Loucy (cell line): Measurements from ENCODE around the gene TRIM74.
"Not testable (repeated sequence)": the region's sequence is repeated elsewhere in the genome, so short reads cannot be mapped to it uniquely, and the experiment has no call there.

Experiments used
- H2AFZ ChIP-seq: fragments of 200-600 bp; sonication (generic); 2 replicates; pipeline ENCODE4 v1.6.0; 2016; ENCODE audit warnings: antibody characterized with exemption, mild to moderate bottlenecking, low read length, moderate library complexity
- H3F3A ChIP-seq: fragments of 200-600 bp; 2 replicates; pipeline ENCODE4 v1.6.0; 2016; ENCODE audit warnings: antibody characterized with exemption, low read depth, mild to moderate bottlenecking
- H3K27me3 ChIP-seq: fragments of 200-600 bp; sonication (generic); 2 replicates; pipeline ENCODE4 v1.6.1; 2014; ENCODE audit warnings: low read length, mild to moderate bottlenecking; ENCODE audit not compliant: insufficient read depth, poor library complexity, severe bottlenecking
- H3K36me3 ChIP-seq: fragments of 200-600 bp; sonication (generic); 2 replicates; pipeline ENCODE4 v1.6.1; 2016; ENCODE audit warnings: low read length; ENCODE audit not compliant: insufficient read depth
- H3K4me1 ChIP-seq: fragments of 200-600 bp; sonication (generic); 2 replicates; pipeline ENCODE4 v1.5.1; 2014; ENCODE audit warnings: low read length, mild to moderate bottlenecking; ENCODE audit not compliant: insufficient read depth, poor library complexity, severe bottlenecking
- H3K4me2 ChIP-seq: fragments of 200-600 bp; sonication (generic); 2 replicates; pipeline ENCODE4 v1.6.0; 2014; ENCODE audit warnings: antibody characterized with exemption, low read length, low read depth, mild to moderate bottlenecking; ENCODE audit not compliant: poor library complexity, severe bottlenecking
- H3K4me3 ChIP-seq: fragments of 200-600 bp; sonication (generic); 2 replicates; pipeline ENCODE4 v1.5.1; 2014; ENCODE audit warnings: low read length, mild to moderate bottlenecking, mixed read lengths; ENCODE audit not compliant: poor library complexity, severe bottlenecking
- H3K79me2 ChIP-seq: fragments of 200-600 bp; sonication (generic); 2 replicates; pipeline ENCODE4 v1.6.1; 2014; ENCODE audit warnings: low read length; ENCODE audit not compliant: insufficient read depth
- H3K9ac ChIP-seq: fragments of 200-600 bp; sonication (generic); 2 replicates; pipeline ENCODE4 v1.6.0; 2014; ENCODE audit warnings: mild to moderate bottlenecking, low read depth, low read length, moderate library complexity; ENCODE audit not compliant: poor library complexity, severe bottlenecking
- H3K9me2 ChIP-seq: fragments of 200-600 bp; sonication (generic); replicated peaks from 2 replicates; pipeline ENCODE4 v1.6.1; 2016; ENCODE audit warnings: low read depth, low read length, mixed read lengths
- H3K9me3 ChIP-seq: fragments of 200-600 bp; sonication (generic); 2 replicates; pipeline ENCODE4 v1.6.1; 2014; ENCODE audit warnings: mild to moderate bottlenecking, antibody characterized with exemption, low read length, low read depth; ENCODE audit not compliant: insufficient read depth
- H4K20me1 ChIP-seq: fragments of 200-600 bp; sonication (generic); 2 replicates; pipeline ENCODE4 v1.6.0; 2014; ENCODE audit warnings: antibody characterized with exemption, low read length, mild to moderate bottlenecking; ENCODE audit not compliant: insufficient read depth, poor library complexity, severe bottlenecking

Gene TRIM74

GRCh38 chr7:72990146-72990913 lies 21.1 kb upstream of the TRIM74 start:
- not testable (repeated sequence) for H3K9ac ChIP-seq, H3K4me3 ChIP-seq, H3K9me2 ChIP-seq, H2AFZ ChIP-seq, H3F3A ChIP-seq, H3K79me2 ChIP-seq, H3K9me3 ChIP-seq, H3K4me1 ChIP-seq, H3K4me2 ChIP-seq, H3K36me3 ChIP-seq, H3K27me3 ChIP-seq, H4K20me1 ChIP-seq

GRCh38 chr7:72982084-72982483 lies 12.8 kb upstream of the TRIM74 start:
- not testable (repeated sequence) for H4K20me1 ChIP-seq, H2AFZ ChIP-seq, H3K9me3 ChIP-seq, H3K4me3 ChIP-seq, H3K4me2 ChIP-seq, H3K79me2 ChIP-seq, H3K9ac ChIP-seq, H3K9me2 ChIP-seq, H3K36me3 ChIP-seq, H3K4me1 ChIP-seq, H3K27me3 ChIP-seq, H3F3A ChIP-seq

GRCh38 chr7:72980382-72980781 lies 11.1 kb upstream of the TRIM74 start:
- H3K36me3 ChIP-seq, H2AFZ ChIP-seq, H3K9ac ChIP-seq: not testable (repeated sequence)

GRCh38 chr7:72976434-72976833 lies 7.2 kb upstream of the TRIM74 start:
- not testable (repeated sequence) for H3F3A ChIP-seq, H3K4me1 ChIP-seq, H3K9ac ChIP-seq, H3K9me2 ChIP-seq, H3K4me2 ChIP-seq, H3K9me3 ChIP-seq, H4K20me1 ChIP-seq, H3K4me3 ChIP-seq, H3K36me3 ChIP-seq, H3K79me2 ChIP-seq, H3K27me3 ChIP-seq, H2AFZ ChIP-seq

More at GRCh38 chr7:72980382-72980781, 11.1 kb upstream of the TRIM74 start:
- not testable (repeated sequence) for H3K4me2 ChIP-seq, H3K79me2 ChIP-seq, H3K4me3 ChIP-seq, H3K9me3 ChIP-seq, H4K20me1 ChIP-seq, H3K4me1 ChIP-seq, H3F3A ChIP-seq, H3K27me3 ChIP-seq, H3K9me2 ChIP-seq

- not testable (repeated sequence) for H3K4me2 ChIP-seq, H3F3A ChIP-seq, H2AFZ ChIP-seq, H3K4me3 ChIP-seq, H3K9me2 ChIP-seq, H4K20me1 ChIP-seq, H3K79me2 ChIP-seq, H3K9ac ChIP-seq, H3K27me3 ChIP-seq, H3K4me1 ChIP-seq, H3K36me3 ChIP-seq, H3K9me3 ChIP-seq
These were observed 6.5 kb upstream of the TRIM74 start for GRCh38 chr7:72975656-72976286.

- not testable (repeated sequence) for H3F3A ChIP-seq, H3K4me1 ChIP-seq, H3K79me2 ChIP-seq, H3K36me3 ChIP-seq, H4K20me1 ChIP-seq, H3K9me2 ChIP-seq, H2AFZ ChIP-seq, H3K27me3 ChIP-seq, H3K4me3 ChIP-seq, H3K9me3 ChIP-seq, H3K9ac ChIP-seq, H3K4me2 ChIP-seq
These were observed 5.5 kb upstream of the TRIM74 start for GRCh38 chr7:72974781-72975180.

- not testable (repeated sequence) for H3K4me1 ChIP-seq, H2AFZ ChIP-seq, H3K36me3 ChIP-seq, H3K27me3 ChIP-seq, H3K4me2 ChIP-seq, H3K79me2 ChIP-seq, H3K4me3 ChIP-seq, H3K9ac ChIP-seq, H3K9me2 ChIP-seq, H3F3A ChIP-seq, H4K20me1 ChIP-seq, H3K9me3 ChIP-seq
These were observed 2.2 kb upstream of the TRIM74 start for GRCh38 chr7:72971505-72971904.
